Neural cell (in vitro differentiated cells): ENCODE measurements around the gene STK32A.

ENCODE experiments used
- EZH2 ChIP-seq: fragments of 200-600, 300-800 bp; shearing (Covaris generic), sonication (generic); IDR thresholded peaks from 2 replicates; pipeline ENCODE4 v1.6.1; 2014; ENCODE audit warnings: antibody characterized with exemption, low read length, borderline replicate concordance, mild to moderate bottlenecking; ENCODE audit not compliant: insufficient read depth, poor library complexity, severe bottlenecking
- POLR2AphosphoS5 ChIP-seq: IDR thresholded peaks from 2 replicates; pipeline ENCODE4 v1.6.1; 2012
- RAD21 ChIP-seq: fragments of 450-650 bp; conservative IDR thresholded peaks from 2 replicates; pipeline ENCODE4 v1.6.1; 2014; ENCODE audit warnings: antibody characterized with exemption, mild to moderate bottlenecking, moderate library complexity
- SMC3 ChIP-seq: fragments of 450-650 bp; conservative IDR thresholded peaks from 2 replicates; pipeline ENCODE4 v1.6.1; 2014; ENCODE audit warnings: antibody characterized with exemption, mild to moderate bottlenecking, moderate library complexity; ENCODE audit not compliant: poor library complexity
- TF ChIP-seq, protein P1 (sequence below): fragments of 450-650 bp; IDR thresholded peaks from 2 replicates; pipeline ENCODE4 v1.5.1; 2014; ENCODE audit warnings: antibody characterized with exemption, mild to moderate bottlenecking, moderate library complexity; ENCODE audit not compliant: poor library complexity, severe bottlenecking

DNA sequence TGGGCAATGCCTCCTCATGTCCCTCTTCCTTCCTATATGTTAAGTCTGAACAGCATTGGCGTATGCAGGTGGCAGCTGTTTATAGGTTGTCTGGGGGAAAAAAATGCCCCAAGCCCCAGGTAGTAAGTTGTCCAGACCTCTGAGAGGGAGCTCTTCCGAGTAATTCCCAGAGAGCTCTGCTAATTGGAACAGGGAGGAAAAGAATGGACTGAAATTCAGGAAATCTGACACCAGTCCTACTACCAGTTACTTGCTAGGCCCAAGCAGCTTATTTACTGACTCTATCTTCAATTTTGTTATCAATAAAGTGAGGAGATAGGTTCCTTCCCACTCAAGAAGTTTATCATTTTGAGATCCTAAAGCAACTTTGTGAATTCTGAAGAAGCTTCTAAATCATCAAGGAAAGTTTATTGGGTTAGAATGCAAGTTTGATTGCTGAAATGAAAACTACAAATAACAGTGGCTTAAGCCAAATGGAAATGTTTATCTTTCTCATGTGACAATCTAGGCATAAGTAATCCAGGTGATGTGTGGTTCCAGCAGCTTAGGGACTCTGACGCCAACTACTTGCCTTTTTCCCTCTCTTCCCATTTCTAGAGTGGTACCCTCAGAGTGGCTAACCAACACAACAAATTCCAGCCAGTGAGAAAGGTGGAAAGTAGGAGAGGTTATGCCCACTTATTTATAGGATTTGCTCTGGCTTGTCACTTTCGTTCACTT is 5.6 kb downstream of the STK32A start:
- TF ChIP-seq, protein P1, sequence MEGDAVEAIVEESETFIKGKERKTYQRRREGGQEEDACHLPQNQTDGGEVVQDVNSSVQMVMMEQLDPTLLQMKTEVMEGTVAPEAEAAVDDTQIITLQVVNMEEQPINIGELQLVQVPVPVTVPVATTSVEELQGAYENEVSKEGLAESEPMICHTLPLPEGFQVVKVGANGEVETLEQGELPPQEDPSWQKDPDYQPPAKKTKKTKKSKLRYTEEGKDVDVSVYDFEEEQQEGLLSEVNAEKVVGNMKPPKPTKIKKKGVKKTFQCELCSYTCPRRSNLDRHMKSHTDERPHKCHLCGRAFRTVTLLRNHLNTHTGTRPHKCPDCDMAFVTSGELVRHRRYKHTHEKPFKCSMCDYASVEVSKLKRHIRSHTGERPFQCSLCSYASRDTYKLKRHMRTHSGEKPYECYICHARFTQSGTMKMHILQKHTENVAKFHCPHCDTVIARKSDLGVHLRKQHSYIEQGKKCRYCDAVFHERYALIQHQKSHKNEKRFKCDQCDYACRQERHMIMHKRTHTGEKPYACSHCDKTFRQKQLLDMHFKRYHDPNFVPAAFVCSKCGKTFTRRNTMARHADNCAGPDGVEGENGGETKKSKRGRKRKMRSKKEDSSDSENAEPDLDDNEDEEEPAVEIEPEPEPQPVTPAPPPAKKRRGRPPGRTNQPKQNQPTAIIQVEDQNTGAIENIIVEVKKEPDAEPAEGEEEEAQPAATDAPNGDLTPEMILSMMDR = no peak
- TF ChIP-seq POLR2AphosphoS5 = no peak
- TF ChIP-seq RAD21 = no peak
- TF ChIP-seq EZH2 = no peak
- TF ChIP-seq SMC3 = no peak
